Stimulated activated CD4-positive, alpha-beta T cell treated with anti-CD3 and anti-CD28 coated beads, Interleukin-12 subunit alpha, Interleukin-12 subunit beta, amount 100 ng/mL, for 24 hours (primary cell): ENCODE measurements around the gene SATB2.

Experiments
- DNase-seq, 2 experiments: peaks; one replicate each; pipeline ENCODE4 v3.0.0-alpha.2; 2020; ENCODE audit warnings: low read depth in 2 of 2

Gene SATB2

GRCh38 chr2:199405241-199405640 lies 52.5 kb downstream of the SATB2 start:
- no peak for DNase-seq

DNA sequence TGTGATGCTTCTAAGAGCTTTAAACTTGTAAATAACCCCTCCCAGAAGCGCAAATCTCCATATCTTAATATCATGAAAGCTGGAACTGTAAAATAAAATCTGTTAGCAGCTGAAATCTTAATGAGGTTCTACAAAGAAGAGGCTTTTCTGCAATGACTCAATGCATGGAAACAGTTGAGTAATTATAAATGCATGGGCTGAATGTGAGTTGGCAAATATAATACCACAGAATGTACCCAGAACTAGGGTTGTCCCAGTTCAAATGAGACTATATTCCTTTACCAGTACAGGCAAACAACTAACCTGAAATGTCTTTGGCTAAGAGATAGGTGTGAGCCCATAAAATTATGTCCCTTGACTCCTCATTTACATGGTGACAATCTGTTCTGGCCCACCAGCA lies 52.9 kb downstream of the SATB2 start:
- DNase-seq = no peak

GRCh38 chr2:199395311-199395710 lies 62.4 kb downstream of the SATB2 start:
- DNase-seq = no peak

DNA sequence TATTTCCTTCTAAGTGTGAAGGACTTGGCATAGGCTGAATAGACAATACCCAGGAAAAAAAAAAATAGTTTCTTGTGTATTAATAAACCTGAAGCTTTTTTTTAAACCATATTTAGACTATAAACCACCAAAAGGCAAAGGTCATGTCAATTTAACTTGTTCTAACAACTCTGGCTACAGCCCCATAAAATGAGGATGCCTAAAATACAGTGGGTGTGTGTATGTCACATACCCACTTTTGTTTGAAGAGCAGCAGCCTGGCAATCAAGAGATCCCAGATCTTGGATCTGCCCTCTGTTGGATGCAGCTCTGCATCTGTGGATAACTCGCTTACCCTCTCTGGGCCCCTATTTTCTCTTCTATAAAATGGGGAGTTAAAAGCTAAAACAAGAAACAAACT lies 65.4 kb downstream of the SATB2 start:
- DNase-seq = no peak

- no peak for DNase-seq
Observed at GRCh38 chr2:199388728-199389268, 68.9 kb downstream of the SATB2 start.

GRCh38 chr2:199384043-199384442 lies 73.7 kb downstream of the SATB2 start:
- no peak for DNase-seq

DNA sequence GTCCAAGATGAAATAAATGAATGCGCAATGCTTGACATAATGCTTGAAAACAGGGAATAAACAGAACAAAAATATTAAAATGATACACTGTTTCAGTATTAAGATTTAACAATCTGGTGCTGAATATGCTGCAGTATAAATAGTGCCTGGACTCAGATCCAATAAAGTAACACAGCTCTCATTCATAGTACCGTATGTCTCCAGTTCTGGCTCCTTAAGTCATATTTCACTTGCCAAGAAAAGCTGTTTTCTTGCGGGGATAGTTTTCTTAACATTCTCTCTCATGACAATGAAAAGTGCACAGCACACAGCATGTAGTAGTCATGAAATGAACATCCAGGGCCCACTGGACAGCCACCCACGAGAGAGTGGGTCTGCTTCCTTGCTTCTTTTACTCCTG lies 74.7 kb downstream of the SATB2 start:
- no peak for DNase-seq

- DNase-seq = no peak
Observed at GRCh38 chr2:199382091-199382490, 75.6 kb downstream of the SATB2 start.

DNA sequence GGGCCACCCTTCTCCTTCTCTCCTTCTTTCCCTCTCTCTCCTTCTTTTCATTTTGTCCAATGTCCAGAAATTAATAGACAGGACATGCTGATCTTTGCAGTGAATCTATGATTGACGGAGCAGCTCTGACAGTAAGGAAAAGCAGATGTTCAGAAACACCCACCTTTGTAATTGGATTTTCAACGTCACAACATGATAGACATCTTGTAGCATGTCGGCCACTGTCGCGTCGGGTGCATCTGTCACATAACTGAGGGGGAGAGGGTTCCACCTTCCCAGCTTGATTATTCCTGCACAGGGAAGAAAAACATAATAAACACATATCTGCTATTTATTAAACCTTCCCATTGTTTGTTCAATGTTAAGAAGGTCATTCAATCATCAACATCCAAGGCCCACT lies 76.2 kb downstream of the SATB2 start:
- no peak for DNase-seq

DNA sequence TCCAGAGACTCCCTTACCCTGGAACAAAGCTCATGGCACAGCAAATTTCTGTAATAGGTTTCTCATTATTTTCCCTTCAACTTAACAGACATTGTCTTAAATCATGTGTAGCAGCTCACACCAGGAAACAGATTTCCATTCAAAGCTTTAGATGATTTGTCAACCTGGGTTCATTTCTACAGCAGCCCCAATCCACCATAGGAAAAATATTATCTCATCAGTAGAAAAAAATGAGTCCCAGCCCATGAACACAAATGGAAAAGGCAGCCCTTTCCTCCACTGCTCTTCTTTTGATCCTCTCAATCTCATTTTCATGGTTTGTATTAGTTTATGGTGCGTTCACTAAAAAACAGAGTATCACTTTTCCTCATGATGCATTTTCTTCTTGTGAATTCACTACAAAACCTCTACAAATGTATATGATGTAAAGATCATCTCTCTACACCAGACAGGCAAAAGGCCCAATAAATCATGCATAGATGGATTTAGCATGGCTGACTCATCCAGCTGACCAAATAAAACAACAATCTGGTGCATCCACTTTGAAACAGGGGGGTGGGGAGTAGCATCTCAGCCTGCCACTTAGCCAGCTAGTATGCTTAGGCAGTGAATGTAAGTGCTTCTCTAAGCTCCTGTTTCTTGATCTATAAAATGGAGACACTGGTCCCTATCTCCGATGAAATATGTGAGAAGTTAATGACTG lies 78.6 kb downstream of the SATB2 start:
- no peak for DNase-seq

- DNase-seq = no peak
Observed at GRCh38 chr2:199370150-199370780, 87.5 kb downstream of the SATB2 start.

GRCh38 chr2:199366406-199366805 lies 91.3 kb downstream of the SATB2 start:
- DNase-seq = no peak

DNA sequence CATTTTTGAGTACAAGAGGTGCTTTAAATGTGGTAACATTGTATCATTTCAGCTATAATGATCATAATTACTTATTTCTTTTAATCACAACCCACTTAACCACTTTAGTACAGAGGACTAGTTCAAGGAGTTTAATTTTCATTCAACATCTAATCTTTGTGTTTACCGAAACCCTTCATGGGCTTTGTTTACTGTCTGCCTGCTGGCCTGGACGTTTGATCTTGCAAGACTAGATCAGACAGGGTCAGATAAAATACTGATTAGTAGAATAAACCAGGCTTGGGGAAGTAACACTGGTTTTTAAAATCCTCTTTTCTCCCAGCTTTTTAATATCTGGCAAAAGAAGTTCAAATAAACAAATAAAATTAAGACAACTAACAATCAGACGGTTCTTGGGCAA lies 93.6 kb downstream of the SATB2 start:
- DNase-seq = no peak

DNA sequence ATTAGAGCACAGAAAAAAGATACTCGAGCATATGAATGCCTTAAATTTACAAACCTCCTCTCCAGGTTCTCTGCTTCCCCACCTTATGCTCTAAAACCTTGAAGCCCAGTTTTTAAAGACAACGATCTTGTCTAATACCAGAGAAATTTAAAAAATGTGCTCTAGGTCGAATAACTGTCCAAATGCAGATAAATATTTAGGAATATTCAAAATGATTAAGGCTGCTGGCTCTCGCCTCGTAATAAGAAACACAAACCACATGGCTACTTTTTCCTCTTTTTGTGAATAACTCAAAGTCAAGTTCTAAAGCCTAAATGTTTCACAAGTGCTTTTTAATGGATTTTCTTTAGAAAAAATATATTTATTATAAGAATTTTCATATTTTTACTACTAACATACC lies 101.3 kb downstream of the SATB2 start:
- no peak for DNase-seq

- DNase-seq = no peak
Observed at GRCh38 chr2:199348871-199349270, 108.9 kb downstream of the SATB2 start.

DNA sequence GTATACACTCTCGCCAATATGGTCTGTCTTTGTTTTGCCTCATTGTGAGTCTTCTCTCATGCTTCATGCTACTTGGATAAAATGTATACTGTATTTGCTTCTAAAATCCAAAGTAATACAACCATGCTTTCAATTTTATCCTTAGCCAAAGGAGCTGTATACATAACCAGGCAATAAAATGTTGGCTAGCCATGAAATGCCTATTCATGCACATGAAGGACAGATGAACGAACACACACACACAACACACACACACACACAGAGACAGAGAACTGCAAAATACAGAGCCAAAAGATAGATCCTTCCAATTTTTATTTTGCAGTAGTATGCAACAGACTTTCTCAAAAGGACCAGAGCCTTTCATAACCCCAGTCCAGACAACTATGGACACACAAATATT lies 113.7 kb downstream of the SATB2 start:
- no peak for DNase-seq

- DNase-seq = no peak
Observed at GRCh38 chr2:199342334-199342733, 115.4 kb downstream of the SATB2 start.

DNA sequence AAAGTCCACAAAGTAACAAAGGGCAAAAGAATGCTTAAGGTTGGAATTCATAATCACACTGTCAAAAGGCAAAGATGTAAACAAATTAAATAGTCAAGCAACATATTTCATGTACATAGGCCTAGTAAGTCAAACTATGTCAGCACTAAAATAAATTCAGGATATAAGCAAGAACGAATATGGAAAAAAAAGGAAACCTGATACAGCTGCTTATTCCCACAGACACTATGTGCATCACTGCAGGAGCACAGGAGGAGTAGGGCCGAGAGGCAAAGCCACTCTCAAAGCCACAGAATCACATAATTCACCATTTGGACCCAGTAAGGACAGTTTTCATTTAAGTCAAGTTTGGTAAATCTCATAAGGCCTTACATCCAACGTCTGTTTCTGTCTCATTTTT lies 116.6 kb downstream of the SATB2 start:
- DNase-seq = no peak

DNA sequence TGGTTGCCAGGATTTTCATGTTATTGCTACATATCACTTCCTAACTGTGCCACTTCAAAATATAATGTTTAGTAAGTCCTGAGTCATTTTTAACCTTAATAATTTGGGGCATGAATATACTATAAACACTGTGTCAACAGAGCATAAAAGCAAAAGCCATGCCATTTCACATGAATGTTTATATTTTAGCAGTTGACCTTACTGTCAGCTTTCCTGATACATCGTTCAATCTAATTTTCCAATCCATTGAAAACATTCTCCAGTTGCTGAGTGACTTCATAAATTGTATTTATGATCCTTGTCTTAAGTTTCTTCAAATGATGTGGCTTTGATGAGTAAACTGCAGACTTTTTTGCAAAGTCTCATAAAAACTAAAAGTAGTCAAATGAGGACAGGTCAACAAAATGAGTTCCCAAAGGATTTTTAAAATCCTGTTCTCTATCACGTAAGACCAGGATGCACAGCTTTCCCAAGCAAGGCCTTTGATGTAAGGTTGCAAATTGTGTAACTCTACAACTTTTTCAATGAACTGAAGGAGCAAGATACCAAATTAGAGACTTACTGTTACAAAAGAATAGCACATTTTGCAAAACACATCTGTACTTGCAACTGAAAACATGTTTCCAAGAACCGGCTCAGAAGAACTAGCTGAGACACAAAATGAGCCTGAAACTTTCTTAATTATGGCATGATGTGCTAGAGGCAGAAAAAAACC lies 117.7 kb downstream of the SATB2 start:
- no peak for DNase-seq

- no peak for DNase-seq
Observed at GRCh38 chr2:199336546-199336945, 121.2 kb downstream of the SATB2 start.

- no peak for DNase-seq
Observed at GRCh38 chr2:199335502-199335901, 122.2 kb downstream of the SATB2 start.

GRCh38 chr2:199329466-199329865 lies 128.3 kb downstream of the SATB2 start:
- no peak for DNase-seq

DNA sequence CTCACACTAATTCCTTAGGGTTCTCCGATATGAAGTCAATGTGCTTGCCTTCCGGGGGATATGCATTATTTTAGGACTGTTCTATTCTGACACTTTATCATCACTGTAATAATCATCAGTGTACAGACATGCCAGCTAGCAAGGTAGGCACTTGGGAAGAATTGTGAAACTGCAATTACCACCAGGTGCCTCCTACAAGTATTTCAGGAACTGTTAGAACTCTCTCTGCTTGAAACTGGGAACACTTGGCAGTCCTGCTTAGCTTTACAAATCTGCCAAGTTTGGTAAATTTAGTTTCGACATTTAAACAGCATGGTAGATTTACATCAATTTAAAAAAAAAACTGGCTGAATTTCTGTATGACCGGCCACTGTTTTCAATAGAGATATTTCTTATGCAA lies 128.7 kb downstream of the SATB2 start:
- no peak for DNase-seq
